Activated CD4-positive, alpha-beta T cell treated with anti-CD3 and anti-CD28 coated beads, Interleukin-2, amount 50 U/mL, for 16 hours (primary cell): ENCODE results near the gene NUP107.
A peak's percentile ranks its signal among the peaks of the same experiment; 100 is the strongest.

ENCODE experiments used
- DNase-seq: peaks from one replicate; pipeline ENCODE4 v3.0.0-alpha.2; 2020

Gene NUP107

DNA sequence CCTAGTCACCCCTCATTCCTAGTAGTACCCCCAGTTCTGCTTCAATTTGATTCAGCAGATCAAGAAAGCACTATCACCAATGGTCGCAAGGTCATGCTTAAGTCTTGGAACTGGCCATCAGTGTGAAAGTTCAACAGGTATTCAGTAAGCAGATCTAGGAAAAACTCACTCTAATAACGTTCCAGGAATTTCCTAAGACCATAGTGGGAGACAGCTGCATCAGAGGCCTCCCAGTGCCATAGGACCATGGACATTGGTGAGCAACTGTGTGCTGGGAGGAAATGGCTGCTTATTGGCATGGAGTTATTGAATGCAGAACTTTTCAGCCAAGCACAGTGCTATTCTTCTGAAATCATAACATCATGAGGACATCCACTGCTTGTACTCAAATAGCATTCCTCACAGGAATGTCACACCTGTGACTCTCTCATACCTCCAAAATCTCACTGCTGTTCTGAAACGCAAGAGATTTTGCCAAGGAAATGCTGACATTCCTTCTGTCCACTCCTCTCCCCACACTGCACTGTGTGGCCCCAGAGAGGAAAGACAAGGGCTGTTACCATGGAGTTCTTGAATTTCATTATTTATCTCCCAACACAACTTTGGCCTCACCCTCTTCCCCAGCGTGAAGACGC is 90.3 kb downstream of the NUP107 start:
- DNase-seq: no peak

GRCh38 chr12:68779280-68779679 is 92.5 kb downstream of the NUP107 start:
- DNase-seq: no peak

- DNase-seq: no peak
Measured at GRCh38 chr12:68780731-68781130, 94.0 kb downstream of the NUP107 start.

DNA sequence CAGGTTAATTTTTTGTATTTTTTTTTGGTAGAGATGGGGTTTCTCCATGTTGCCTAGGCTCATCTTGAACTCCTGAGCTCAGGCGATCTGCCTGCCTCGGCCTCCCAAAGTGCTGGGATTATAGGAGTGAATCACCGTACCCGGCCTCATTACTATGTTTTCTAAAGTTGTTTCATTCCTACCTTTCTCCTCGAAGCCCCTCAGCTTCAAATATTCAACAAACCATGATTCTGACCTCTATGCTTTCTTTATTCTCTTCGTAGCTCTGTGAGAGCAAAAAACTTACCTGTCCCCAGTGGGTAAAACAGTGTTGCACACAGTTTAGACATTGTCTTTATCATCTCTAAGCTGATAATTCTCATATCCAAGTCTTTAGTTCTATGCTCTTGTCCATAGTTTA is 95.0 kb downstream of the NUP107 start:
- DNase-seq: no peak

DNA sequence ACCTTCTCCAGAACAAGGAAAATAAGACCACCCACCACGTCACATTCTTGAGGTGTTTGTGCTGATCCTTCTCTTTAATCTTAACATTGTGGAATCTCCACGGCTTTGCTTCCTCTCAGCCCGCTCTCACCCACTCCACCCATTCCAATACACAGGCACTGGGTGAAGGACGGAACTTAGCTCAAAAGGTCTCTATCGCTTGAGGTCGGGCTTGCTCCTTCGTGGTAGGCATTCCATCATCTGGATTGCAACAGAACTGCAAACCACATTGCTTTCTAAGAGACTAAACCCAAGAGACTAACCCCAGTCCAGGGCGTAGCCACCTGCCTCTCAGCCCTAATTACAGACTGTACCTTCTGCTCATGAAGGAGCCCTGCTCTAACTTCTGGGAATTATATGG is 97.2 kb downstream of the NUP107 start:
- no peak for DNase-seq

- no peak for DNase-seq
Measured at GRCh38 chr12:68785358-68785757, 98.6 kb downstream of the NUP107 start.

GRCh38 chr12:68785823-68786222 is 99.0 kb downstream of the NUP107 start:
- DNase-seq: no peak

- DNase-seq: no peak
Measured at GRCh38 chr12:68786929-68787328, 100.2 kb downstream of the NUP107 start.

- no peak for DNase-seq
Measured at GRCh38 chr12:68788554-68789143, 101.9 kb downstream of the NUP107 start.

GRCh38 chr12:68789144-68789878 is 102.5 kb downstream of the NUP107 start:
- DNase-seq: no peak

DNA sequence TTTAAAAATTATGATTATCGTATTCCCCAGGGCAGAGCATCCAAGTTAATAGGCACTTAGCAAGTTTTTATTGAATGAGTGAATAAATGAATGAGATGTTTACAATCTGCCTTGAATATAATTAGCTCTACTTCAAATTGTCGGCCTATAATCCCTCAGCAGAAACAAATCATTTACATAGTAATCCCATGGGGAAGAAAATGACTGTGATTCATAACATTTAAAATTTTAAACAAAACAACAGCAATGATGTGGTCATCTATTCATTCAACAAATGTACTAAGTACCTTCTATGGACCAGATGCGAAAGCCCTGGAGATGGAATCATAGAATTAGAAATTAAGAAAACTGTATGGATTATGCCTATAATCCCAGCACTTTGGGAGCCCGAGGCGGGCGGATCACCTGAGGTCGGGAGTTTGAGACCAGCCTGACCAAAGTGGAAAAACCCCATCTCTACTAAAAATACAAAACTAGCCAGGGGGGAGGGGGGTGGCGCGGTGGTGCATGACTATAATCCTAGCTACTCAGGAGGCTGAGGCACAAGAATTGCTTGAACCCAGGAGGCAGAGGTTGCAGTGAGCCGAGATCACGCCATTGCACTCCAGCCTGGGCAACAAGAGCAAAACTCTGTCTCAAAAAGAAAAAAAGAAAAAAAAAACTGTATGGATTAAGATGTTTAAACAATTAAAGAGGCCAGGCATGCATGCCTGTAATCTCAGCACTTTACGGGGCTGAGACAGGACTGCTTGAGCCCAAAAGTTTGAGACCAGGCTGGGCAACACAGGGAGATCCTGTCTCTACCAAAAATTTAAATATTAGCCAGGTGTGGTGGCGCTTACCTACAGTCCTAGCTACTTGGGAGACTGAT is 103.5 kb downstream of the NUP107 start:
- no peak for DNase-seq

DNA sequence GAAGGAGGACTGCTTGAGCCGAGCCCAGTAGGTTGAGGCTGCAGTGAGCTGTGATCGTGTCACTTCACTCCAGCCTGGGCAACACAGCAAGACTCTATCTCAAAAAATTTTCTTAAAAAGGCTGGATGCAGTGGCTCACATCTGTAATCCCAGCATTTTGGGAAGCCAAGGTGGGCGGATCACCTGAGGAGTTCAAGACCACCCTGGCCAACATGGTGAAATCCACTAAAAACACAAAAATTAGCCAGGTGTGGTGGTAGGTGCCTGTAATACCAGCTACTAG is 104.1 kb downstream of the NUP107 start:
- DNase-seq: no peak

- no peak for DNase-seq
Measured at GRCh38 chr12:68791897-68792481, 105.2 kb downstream of the NUP107 start.

- peak; percentile 40 for DNase-seq
Measured at GRCh38 chr12:68792952-68793351, 106.2 kb downstream of the NUP107 start.

DNA sequence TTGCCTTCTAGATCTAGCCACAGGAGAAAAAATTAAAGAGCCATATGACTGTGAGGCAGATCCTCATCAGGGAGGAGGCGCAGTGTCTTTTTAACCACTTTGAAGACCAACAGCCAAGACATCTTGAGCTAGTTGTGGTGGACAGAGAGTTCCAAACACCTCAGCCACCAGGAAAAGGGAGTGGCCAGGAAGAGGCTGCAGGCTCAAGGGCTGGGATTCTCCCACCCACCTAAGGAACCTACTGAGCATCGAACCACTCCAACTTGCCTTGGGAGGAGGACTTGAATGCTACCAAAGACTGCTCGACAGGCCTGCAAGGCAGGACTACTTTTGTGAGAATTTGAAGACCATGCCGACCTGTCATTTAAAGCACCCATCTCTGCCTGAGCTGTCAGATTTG is 106.7 kb downstream of the NUP107 start:
- DNase-seq: no peak

GRCh38 chr12:68793975-68794652 is 107.3 kb downstream of the NUP107 start:
- no peak for DNase-seq

DNA sequence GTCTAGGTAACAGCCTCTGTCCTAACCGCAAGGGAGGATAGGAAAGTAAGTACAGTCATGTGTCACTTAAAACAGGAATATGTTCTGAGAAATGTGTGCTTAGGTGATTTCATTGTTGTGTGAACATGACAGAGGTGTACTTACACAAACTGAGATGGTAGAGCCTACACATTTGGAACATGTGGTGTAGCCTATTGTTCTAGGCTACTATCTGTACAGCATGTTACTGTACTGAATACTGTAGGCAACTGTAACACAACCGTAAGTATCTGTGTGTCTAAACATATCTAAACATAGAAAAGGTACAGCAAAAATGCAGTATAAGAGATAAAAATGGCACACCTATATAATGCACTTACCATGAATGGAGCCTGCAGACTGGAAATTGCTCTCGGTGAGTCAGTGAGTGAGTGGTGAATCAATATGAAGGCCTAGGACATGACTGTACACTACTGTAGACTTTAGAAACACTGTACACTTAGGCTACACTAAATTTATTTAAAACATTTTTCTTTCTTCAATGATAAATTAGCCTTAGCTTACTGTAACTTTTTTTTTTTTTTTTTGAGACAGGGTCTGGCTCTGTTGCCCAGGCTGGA is 108.0 kb downstream of the NUP107 start:
- DNase-seq: no peak
